Muscle of leg (tissue), 11 donors: ENCODE results near the gene MOCOS. TPM values are rescaled to one million over a fixed set of nuclear protein-coding genes. Genes with fewer than 3 reads are reported as not detected.
"Not testable (repeated sequence)": the region's sequence is repeated elsewhere in the genome, so short reads cannot be mapped to it uniquely, and the experiment has no call there.

Experiments used
- DNase-seq: peaks from one replicate; pipeline ENCODE4 v3.0.0; 2013
- H3K27ac ChIP-seq: one replicate; pipeline ENCODE4 v1.5.1; 2013; ENCODE audit warnings: mild to moderate bottlenecking, low read length, control low read depth
- H3K27me3 ChIP-seq: one replicate; pipeline ENCODE4 v1.6.1; 2013; ENCODE audit warnings: low read length; ENCODE audit not compliant: control insufficient read depth, insufficient read depth
- H3K36me3 ChIP-seq: one replicate; pipeline ENCODE4 v1.6.1; 2013; ENCODE audit warnings: low read length; ENCODE audit not compliant: control insufficient read depth, insufficient read depth
- H3K4me1 ChIP-seq: one replicate; pipeline ENCODE4 v1.6.1; 2013; ENCODE audit warnings: low read length; ENCODE audit not compliant: control insufficient read depth, insufficient read depth
- H3K4me3 ChIP-seq: one replicate; pipeline ENCODE4 v1.5.1; 2013; ENCODE audit warnings: low read length, control low read depth
- H3K9me3 ChIP-seq: replicated peaks from 2 replicates; pipeline ENCODE4 v1.6.1; 2013; ENCODE audit warnings: low read depth, low read length; ENCODE audit not compliant: control insufficient read depth
- WGBS: methylation state at CpG from one replicate; pipeline ENCODE4 v1.1.5; 2013; ENCODE audit warnings: missing lambda C conversion rate; ENCODE audit not compliant: insufficient coverage; 5-methylcytosine and 5-hydroxymethylcytosine counted together
- polyA plus RNA-seq, 8 donors: library from polyadenylated mRNA; unstranded; fragments of 120-200 nt; gene quantifications; one replicate each; pipeline versions ENCODE4 v1.2.1 to v1.2.3, GENCODE V29; 2013; ENCODE audit warnings: inconsistent platforms in 1 of 8, low replicate concordance in 1 of 8; ENCODE audit not compliant: insufficient read length in 8 of 8, insufficient read depth in 1 of 8
- total RNA-seq: library from RNA; stranded (reverse); fragments of 120-200 nt; gene quantifications from one replicate; pipeline ENCODE4 v1.2.4, GENCODE V29; 2013

Gene MOCOS
- total and polyA plus RNA-seq, 9 donors = 0.10 to 0.62 (median 0.22) TPM

DNA sequence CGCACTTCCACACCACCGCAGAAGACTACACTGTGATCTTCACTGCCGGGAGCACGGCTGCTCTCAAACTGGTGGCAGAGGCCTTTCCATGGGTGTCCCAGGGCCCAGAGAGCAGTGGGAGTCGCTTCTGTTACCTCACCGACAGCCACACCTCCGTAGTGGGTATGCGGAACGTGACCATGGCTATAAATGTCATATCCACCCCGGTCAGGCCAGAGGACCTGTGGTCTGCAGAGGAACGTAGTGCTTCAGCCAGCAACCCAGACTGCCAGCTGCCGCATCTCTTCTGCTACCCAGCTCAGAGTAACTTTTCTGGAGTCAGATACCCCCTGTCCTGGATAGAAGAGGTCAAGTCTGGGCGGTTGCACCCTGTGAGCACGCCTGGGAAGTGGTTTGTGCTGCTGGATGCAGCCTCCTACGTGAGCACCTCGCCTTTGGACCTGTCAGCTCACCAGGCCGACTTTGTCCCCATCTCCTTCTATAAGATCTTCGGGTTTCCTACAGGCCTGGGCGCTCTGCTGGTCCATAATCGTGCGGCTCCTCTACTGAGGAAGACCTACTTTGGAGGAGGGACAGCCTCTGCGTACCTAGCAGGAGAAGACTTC lies 12.5 kb downstream of the MOCOS start:
- 89% methylated on average over 20 of the region's 22 CpGs for WGBS
- no peak for DNase-seq
- no peaks in the 10 kb centered on the region for H3K36me3 ChIP-seq

DNA sequence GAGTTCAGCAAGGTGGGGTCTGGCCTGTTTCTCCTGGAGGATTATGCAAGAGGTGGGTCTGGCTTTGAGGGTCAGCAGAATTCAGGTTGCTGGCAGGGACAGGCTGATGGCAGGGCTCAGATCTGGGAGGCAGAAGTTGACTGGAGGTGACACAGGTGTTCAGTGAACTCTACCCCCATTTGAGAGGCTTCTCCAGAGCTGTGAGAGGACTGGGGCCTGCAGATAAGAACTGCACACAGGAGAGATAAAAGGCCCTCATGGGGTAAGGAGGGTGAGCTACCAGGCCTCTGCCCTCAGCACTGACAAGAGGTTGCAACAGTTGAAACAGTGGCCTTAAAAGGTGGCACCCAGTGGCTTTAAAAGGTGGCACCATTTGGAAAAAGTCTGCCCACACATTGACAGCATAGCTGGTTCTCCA lies 13.1 kb downstream of the MOCOS start:
- H3K27me3 ChIP-seq = no peaks in the 10 kb centered on the region
- H3K4me1 ChIP-seq = no peaks in the 10 kb centered on the region
- H3K27ac ChIP-seq = no peak overlapping the region
- no peak for DNase-seq
- H3K9me3 ChIP-seq = no peaks in the 10 kb centered on the region
- H3K4me3 ChIP-seq = no peak overlapping the region
- no peaks in the 10 kb centered on the region for H3K36me3 ChIP-seq

More for the DNA sequence above, 12.5 kb downstream of the MOCOS start:
- H3K27ac ChIP-seq = no peak overlapping the region
- no peaks in the 10 kb centered on the region for H3K4me1 ChIP-seq
- no peak overlapping the region for H3K4me3 ChIP-seq
- H3K27me3 ChIP-seq = no peaks in the 10 kb centered on the region
- no peaks in the 10 kb centered on the region for H3K9me3 ChIP-seq

DNA sequence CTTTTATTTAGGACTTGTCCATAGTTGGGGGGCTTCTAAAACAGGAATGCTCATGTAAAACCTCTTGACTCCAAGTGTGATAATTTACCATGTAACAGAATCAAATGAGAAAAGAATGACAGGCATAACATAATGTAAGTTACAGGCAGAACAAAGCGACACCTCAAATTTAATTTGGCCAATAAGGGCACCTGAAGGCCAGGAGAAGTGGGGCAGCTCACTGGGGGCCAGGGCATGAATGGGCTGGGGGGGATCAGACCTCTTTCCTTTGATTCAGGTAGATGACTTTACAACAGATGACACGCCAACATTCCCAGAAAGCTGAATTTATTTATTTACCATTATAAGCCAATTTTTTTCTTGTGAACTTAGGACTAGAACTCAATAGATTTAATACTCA lies 14.5 kb downstream of the MOCOS start:
- H3K4me3 ChIP-seq = no peak overlapping the region
- no peaks in the 10 kb centered on the region for H3K36me3 ChIP-seq
- WGBS = no CpG with 5 or more reads among the region's 2 CpGs
- H3K9me3 ChIP-seq = no peaks in the 10 kb centered on the region
- H3K4me1 ChIP-seq = no peaks in the 10 kb centered on the region
- H3K27ac ChIP-seq = no peak overlapping the region
- no peaks in the 10 kb centered on the region for H3K27me3 ChIP-seq
- no peak for DNase-seq

DNA sequence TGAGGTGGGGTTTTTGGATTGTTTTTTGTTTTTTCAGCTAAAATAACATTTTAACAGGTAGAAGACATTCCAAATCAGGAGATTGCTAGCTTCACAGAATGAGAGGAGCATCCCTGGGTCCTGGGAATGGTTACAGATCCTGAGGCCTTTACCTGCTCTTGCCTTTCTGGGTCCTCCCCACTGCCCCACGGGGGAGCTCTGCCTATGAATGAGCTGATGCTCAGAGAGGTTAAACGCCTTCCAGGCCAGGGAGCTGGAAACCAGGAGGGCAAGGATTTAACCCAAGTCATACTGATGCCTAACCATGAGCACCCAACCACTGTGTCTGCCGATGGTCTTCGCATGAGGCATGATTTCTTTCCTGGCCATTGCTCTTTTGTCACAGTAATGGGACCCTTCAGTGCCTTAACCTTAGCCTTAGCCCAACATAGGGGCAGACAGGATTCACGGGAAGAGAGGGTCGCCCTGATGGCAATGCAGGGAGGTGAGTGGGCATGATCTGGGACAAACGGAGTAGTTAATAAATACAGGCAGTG lies 16.1 kb downstream of the MOCOS start:
- Histone ChIP-seq H3K9me3 (no peaks in the 10 kb centered on the region), H3K27me3 (no peaks in the 10 kb centered on the region), H3K4me1 (no peaks in the 10 kb centered on the region), H3K27ac (no peak overlapping the region), H3K4me3 (no peak overlapping the region), H3K36me3 (no peaks in the 10 kb centered on the region)
- DNase-seq = no peak
- WGBS = 69% methylated on average over 5 of the region's 7 CpGs

DNA sequence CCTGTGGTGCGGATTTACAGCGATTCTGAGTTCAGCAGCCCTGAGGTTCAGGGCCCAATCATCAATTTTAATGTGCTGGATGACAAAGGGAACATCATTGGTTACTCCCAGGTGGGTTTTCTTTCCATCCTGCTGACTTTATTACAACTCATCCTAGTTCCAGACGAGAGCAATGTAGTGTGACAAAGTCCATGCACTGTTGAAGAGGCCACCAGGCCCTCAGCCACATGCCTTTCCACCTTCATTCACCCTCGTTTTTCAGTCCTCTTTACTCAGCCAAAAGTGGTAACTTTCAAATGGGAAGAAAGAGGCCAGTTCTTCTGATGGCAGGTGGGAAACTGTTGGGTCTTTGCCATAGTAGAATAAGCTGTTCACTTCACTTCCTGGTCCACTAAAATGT lies 17.9 kb downstream of the MOCOS start:
- Histone ChIP-seq H3K4me3 (no peak overlapping the region), H3K36me3 (no peaks in the 10 kb centered on the region), H3K9me3 (no peaks in the 10 kb centered on the region), H3K27ac (no peak overlapping the region), H3K27me3 (no peaks in the 10 kb centered on the region), H3K4me1 (no peaks in the 10 kb centered on the region)
- DNase-seq = no peak
- no CpG with 5 or more reads among the region's 4 CpGs for WGBS

DNA sequence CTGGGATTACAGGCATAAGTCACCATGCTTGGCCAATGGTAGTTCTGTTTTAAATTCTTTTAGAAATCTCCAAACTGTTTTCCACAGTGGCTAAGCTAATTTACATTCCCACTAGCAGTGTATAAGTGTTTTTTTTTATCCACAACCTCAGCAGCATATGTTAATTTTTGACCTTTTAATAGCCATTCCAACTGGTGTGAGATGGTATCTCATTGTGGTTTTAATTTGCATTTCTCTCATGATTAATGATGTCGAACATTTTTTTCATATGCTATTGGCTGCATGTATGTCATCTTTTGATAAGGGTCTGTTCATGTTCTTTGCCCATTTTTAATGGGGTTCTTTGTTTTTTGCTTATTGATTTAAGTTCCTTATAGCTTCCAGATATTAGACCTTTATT lies 20.0 kb downstream of the MOCOS start:
- DNase-seq = no peak
- Histone ChIP-seq H3K4me1 (peaks cover 2% of the 10 kb centered on the region), H3K4me3 (no peak overlapping the region), H3K27ac (no peak overlapping the region), H3K27me3 (no peaks in the 10 kb centered on the region), H3K9me3 (no peaks in the 10 kb centered on the region), H3K36me3 (no peaks in the 10 kb centered on the region)
- WGBS = no CpG with 5 or more reads among the region's 1 CpG

DNA sequence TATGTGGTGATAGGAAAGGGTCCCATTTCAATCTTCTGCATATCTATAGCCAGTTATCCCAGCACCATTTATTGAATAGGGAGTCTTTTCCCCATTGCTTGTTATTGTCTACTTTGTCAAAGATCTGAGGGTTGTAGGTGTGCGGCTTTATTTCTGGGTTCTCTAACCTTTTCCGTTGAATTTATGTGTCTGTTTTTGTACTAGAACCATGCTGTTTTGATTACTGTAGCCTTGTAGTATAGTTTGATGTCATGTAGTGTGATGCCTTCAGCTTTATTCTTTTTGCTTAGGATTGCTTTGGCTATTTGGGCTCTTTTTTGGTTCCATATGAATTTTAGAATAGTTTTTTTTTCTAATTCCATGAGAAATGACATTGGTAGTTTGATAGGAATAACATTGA lies 20.7 kb downstream of the MOCOS start:
- H3K36me3 ChIP-seq, H3K27me3 ChIP-seq, H3K9me3 ChIP-seq, H3K27ac ChIP-seq, DNase-seq, H3K4me1 ChIP-seq, H3K4me3 ChIP-seq: not testable (repeated sequence)
- WGBS = 73% methylated on average over 2 of the region's 2 CpGs

DNA sequence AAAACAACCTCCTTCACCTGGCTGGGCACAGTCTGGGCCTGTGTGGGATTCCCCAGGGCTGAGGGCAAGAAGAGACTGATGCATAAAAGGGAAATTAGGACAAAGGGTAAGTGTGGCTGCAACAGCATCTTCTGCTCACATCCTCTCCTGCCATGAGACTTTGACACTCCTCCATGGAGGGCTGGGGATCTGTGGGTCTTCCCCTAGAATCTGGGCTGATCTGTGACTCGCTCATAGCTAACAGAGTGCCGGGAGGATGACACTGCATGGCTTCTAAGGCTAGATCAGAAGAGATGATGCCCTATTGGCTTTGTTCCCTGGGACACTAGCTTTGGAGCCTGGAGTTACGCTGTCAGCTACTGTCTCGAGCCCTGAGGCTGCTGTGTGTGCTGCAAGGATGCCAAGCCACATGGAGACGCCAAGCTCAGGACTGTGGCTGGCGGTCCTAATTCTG lies 24.3 kb downstream of the MOCOS start:
- H3K27me3 ChIP-seq = no peaks in the 10 kb centered on the region
- no peak overlapping the region for H3K27ac ChIP-seq
- H3K36me3 ChIP-seq = no peaks in the 10 kb centered on the region
- H3K4me1 ChIP-seq = peaks cover 9% of the 10 kb centered on the region
- no peaks in the 10 kb centered on the region for H3K9me3 ChIP-seq
- DNase-seq = no peak
- no peak overlapping the region for H3K4me3 ChIP-seq
- WGBS = 79% methylated on average over 6 of the region's 6 CpGs

DNA sequence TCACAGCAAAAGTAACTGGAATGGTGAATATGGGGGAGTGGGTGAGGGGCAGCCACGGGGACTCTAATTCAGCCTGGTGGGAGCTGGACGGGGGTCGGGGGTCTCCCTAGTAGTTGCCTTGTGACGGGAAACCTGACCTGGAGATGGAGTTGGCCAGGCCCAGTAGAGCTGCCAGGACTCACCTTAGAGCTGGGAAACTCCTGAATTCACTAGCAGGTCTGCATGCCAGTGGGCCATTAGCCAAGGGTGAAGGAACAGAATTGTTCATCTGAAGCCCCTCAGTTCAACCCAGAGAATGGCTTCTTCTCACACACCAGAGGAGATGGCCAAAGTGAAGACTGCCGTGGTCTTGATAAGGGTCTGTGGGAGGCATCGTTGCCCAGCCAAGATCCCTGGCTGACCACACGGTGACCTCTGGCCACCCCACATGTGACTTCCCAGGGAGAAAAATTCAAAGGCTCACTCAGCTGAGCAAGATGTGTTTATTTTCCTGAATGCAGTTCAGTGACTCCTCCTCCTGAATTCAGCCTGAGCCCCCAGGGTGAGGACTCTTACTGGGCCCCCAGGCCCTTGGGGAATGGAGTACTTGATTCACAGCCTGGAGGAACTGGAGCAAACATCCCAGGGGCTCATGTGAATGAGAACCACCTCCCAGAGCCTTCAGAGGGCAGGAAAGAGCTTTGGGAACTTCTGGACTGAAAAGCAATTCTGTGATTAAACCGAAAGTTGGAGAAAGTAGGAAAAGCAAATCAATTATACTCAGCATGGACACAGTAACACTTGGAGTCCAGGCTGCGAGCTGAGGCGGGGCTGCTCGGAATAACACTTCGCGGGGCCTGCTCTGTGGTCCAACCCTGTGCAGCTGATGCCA lies 25.2 kb downstream of the MOCOS start:
- H3K27ac ChIP-seq = peak overlapping the region; percentile 25
- H3K27me3 ChIP-seq = no peaks in the 10 kb centered on the region
- no peaks in the 10 kb centered on the region for H3K9me3 ChIP-seq
- H3K4me1 ChIP-seq = peaks cover 9% of the 10 kb centered on the region
- H3K36me3 ChIP-seq = no peaks in the 10 kb centered on the region
- H3K4me3 ChIP-seq = no peak overlapping the region
- 55% methylated on average over 10 of the region's 13 CpGs for WGBS
- peak; percentile 72 for DNase-seq

DNA sequence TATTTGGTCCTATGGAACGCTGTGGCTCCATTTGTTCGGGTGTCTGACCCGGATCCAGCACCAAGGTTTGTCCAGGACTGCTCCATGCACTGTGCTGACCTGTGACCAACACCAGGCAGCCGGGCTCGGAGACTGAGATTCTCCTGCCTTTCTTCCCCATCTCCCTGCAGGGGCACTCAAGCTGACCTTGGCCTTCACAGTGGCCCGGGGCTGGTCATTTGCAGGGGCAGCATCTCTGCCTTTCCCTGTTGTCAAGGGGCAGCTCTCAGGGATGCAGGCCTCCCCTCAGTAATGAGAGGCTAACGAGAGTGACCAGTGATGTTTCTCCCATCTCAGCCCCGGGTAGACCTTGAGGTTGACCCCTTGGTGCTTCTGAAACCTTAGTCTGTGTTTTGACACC lies 27.5 kb downstream of the MOCOS start:
- Histone ChIP-seq H3K9me3 (no peaks in the 10 kb centered on the region), H3K4me3 (no peak overlapping the region), H3K27me3 (no peaks in the 10 kb centered on the region), H3K27ac (no peak overlapping the region), H3K36me3 (no peaks in the 10 kb centered on the region), H3K4me1 (peaks cover 9% of the 10 kb centered on the region)
- no peak for DNase-seq
- WGBS = 84% methylated on average over 8 of the region's 8 CpGs
